SKM-1 treated with dmso at 0.1 percent for 144 hours (cell line): ENCODE results near the gene ARMC7.

ENCODE experiments used
- DNase-seq: peaks from one replicate; lab custom pipeline; 2025; ENCODE audit not compliant: unreplicated experiment; lab: John Stamatoyannopoulos, UW

ARMC7 gene

DNA sequence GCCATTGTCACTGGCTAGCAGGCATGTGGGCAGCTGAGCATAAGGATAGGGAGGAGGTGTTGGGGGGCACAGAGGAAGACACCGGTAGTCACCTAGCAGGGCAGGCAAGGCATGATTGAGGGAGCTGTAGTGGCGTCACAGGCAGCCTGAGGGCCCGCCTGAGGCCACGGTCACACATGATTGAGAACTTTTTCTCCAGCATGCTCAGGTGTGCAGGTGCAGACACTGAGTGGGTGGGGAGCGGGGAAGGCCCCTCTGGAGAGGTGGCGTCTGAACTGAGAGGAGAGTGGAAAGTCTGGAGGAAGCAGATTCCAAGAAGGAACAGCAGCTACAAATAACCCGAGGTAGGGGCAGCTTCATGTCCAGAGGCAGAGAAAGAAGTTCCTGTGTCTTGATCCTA, 10.9 kb upstream of the ARMC7 start:
- DNase-seq, result no peak

DNA sequence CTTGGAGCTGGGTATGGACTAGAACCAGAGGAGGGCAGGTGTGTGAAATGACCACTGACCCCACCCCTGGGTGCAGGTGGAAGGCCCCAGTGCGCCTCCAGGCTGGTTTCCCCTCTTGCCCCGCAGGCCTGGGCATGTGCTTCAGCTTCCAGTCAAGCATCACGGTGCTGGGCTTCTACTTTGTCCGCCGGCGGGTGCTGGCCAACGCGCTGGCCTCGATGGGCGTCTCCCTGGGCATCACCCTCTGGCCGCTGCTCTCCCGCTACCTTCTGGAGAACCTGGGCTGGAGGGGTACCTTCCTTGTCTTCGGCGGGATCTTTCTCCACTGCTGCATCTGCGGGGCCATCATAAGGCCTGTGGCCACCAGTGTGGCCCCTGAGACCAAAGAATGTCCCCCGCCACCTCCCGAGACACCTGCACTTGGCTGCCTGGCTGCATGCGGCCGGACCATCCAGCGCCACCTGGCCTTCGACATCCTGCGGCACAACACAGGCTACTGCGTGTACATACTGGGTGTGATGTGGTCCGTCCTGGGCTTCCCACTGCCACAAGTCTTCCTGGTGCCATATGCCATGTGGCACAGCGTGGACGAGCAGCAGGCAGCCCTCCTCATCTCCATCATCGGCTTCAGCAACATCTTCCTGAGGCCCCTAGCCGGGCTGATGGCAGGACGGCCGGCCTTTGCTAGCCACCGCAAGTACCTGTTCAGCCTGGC, 9.7 kb upstream of the ARMC7 start:
- DNase-seq, result no peak

DNA sequence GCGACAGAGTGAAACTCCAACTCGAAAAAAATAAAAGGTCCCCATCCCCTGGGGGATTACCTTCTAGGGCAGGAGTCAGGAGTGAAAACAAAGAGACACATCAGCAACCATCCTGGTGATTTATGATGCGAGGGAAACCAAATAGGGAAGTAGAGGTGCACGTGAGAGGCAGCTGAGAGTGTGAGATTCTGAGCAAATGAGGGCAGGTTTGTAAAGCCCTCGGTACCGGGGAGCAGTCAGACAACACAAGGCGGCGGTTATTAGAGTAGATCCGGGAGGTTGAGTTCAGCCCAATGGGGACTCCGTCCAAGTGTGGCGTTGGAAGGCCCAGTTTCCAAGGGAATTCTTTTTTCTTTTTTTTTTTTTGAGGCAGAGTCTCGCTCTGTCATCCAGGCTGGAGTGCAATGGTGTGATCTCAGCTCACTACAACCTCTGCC, 7.4 kb upstream of the ARMC7 start:
- peak; percentile 64 for DNase-seq

DNA sequence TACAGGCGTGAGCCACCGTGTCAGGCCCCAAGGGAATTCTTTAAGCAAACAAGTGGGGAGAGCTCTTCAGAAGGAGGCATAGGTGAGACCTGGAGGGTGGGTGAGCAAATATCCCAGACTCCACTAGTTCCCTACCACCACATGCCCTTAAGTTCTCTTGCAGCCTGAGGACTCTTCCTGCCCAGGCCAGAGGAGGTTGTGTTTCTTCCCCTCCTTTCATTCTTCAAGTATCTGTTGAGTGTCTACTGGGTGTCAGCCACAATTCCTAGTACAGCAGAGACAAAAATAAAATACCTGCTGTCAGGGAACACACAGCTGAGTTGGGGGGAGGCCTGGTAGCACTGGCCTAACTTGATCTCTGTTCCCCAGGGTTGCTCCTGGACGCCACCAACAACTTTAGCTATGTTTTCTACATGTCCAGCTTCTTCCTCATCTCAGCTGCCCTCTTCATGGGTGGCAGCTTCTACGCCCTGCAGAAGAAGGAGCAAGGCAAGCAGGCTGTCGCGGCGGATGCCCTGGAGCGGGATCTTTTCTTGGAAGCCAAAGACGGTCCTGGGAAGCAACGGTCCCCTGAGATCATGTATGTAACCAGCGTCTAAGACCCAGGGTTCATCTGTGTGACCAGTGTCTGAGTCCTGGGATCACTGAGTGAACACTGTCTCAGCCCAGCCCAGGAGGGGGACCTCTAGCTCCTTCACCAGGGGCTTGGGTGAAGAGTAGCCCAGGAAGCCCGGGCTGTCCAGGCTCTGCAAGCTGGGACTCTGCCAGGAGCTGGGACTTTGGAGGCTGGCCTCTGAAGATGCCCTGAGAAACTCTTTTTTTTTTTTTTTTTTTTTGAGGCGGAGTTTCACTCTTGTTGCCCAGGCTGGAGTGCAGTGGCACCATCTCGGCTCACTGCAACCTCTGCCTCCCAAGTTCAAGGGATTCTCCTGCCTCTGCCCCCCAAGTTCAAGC, 5.9 kb upstream of the ARMC7 start:
- DNase-seq, result no peak

DNA sequence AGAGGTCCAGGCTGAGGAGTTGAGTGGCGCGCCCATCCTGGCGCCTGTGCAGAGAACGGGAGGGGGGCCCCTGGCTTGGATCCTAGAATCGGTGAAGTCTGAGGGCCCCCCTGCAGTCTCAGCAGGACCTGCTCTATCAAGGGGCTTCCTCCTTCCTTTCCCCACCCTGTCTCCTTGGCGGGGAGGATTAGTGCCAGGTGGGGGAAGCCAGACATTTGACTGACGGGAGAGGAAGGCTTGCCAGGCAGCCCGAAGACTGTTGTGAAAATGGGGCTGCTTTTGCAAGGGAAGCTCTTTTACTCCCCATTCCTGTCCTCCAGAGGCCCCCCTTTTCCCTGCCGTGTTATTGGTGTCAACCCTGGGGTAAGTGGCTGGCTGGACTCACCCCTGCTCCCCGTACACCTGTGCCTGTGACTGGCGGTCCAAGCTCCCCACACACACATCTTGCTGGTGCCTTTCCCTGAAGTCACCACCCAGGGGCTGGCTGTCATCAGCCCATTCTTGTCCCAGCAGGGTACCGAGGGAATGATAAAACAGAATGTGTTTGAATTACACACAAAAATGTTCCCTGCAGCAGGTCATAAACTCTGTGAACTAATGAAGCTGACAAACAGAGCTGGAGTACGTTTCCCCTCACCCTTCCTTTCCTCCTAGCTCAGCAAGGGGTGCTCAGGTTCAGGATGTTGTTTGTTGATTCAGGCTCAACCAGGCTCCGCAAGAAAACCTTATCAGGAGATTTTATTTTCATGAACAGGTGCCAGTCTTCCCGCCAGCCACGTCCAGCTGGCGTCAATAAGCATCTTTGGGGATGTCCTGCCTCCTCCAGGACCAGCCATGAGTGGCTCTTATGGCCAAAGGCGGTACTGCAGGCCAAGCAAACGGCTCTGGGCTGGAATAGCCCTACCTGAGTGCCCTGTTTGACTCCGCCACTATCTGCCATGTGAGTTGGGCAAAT, 4.4 kb upstream of the ARMC7 start:
- DNase-seq, result peak; percentile 11

DNA sequence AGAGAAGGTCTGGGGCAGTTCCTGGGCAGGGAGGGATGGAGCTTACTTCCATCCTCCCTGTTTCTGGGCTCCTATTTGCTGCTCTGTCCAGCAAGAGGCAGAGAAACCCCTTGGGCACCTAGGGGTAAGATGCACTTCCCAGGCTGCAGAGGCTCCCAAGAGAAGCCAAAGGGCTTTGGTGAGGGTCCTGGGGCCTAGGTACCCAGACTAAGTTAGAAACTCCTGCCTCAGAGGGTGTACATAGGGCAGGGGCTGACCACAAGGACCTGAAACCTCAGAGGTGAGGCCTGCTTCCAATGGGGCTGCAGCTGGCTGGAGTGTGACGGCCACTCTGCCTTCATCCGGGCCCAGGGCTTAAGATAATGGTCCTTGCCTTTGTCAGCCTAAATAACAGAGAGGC, 1.6 kb upstream of the ARMC7 start:
- DNase-seq, result no peak

DNA sequence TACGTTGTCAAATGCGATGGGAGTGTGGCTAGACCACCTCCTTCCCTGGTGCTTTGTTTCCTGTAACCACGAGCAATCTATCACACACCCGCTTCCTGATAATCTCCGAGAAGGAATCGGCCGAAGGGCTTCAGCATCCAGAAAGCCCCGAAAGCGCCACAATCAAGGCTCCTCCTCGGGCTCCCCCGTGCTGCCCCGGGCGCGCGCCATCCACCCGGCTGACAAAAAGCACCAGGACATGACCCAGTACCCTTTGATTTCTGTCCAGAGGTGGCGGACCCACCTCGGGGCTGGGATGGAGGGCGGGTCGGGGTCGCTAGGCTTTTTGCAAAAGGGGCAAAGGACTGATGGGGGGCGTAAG, 743 bp upstream of the ARMC7 start:
- no peak for DNase-seq

DNA sequence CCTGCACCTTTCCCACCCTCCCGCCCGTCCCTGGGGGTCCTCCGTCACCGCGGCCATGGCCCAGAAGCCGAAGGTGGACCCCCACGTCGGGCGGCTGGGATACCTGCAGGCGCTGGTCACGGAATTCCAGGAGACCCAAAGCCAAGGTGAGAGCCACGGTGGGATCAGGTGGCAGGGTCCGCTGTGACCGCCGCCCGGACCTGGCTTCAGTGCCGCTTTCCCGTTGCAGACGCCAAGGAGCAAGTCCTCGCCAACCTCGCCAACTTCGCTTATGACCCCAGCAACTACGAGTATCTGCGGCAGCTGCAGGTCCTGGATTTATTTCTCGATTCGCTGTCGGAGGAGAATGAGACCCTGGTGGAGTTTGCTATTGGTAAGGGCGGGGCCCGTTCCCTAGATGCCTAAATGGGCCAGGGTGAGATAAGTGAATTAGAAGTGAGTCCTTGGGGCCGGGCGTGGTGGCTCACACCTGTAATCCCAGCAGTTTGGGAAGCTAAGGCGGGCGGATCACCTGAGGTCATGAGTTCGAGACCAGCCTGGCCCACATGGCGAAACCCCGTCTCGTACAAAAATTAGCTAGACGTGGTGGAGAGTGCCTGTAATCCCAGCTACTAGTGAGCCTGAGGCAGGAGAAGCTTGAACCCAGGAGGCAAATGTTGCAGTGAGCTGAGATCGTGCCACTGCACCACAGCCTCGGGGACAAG, 617 bp downstream of the ARMC7 start:
- no peak for DNase-seq

DNA sequence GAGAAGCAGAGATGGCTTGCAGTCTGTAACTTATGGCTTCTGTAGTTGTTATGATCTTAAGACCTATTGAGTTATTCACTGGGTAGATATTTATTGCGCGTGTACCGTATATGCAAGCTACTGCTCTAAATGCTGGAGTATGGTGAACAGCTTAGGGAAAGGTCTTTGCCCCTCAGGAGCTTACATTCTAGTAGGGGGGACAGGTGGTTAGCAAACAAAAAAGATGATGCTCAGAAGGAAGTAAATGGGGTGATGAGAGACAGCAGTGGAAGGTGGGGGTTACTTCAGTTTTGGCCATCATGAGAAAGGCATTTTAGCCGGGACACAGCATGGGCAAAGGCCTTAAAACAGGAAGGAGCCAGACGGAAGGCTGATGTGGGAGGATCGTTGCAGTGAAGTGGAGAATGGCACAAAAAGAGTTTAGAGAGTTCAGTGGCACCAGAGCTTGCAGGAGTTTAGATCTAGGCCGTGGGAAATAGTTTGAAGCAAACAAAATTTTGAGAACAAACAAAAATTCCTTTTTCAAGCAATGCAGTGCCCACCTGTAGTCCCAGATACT, 2.1 kb downstream of the ARMC7 start:
- no peak for DNase-seq

DNA sequence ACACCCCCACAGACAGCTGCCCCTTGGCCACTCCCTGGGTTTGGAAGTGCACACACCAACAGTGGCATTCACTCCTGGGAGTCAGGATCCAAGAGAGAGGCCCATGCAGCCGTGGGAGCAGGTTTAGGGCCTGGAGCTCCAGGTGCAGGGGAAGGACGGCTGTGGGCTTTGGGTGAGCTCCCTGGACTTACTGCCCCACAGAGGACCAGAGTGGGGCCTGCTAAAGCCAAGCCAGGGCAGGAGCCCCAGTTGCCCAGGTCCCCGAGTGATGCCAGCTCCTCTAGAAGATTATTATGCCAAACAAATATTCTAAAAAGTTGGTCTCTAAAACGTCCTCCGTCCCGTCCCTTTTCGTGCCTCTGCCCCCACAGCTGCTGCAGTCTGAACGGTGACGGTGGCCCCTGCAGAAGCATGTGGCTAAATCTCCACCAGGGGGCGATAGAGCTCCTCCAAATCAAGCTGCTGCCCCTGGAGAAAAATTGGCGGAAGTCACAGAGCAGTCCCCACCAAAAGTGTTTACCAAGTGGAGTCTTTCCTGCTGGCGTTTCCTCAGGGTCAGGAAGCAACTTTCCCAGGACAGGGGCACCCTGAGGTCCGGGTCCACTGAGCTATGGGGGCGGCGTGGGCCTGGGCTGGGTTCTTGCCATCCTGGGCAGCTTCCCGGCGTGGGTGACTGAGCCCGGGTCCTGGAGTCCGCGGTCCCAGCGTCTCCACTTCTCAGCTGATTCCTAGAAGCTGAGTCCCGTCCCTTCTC, 4.2 kb downstream of the ARMC7 start:
- peak; percentile 88 for DNase-seq

DNA sequence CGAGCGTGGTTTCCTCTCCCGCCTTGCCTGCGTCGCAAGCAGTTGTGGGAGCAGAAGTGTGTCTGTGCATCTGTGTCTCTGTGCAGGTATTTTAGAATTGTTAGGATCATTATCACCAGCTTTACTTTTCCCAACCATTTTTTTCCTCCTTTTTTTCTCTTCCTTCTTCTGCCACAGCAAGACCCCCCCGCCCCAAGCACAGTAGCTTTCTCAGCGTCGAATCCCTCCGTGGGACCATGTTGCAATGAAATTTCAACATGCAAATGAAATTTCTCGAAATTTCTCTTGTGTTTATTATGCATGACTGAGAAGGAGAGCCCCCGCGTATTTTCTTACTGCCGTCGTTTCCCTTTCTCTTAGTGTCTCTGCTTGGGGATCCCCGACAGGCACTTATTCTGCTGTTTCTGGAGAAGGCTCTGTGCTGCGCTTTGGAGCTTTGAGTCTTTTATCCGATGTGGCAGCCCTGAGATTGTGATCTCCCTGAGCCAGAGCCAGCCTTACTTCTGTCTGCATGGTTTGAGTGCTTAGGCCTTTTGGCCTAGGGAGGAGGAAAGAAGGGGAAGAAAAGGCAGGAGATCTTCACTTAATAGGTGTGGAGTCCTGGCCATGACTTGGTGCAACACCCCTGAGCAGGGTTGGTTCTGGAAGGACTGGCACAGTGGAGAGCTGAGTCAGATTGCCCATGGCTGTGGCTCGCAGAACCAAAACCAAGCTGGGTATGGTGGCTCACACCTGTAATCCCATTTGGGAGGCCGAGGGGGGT, 5.0 kb downstream of the ARMC7 start:
- no peak for DNase-seq

DNA sequence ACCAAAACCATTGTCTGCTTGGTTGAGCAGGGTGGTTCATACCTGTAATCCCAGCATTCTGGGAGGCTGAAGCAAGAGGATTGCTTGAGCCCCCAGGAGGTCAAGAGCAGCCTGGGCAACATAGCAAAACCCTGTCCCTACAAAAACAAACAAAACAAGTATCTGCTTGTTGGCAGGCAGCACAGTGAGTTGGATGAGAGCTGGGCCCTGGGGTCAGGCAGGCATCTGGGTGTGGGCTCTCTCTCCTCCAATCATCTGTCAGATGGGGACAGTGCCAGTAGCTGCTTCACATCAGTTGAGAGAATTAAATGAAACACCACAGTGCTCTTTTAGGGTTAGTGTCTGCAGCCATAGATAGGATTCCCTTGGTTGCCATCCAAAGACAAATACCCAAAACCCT, 5.8 kb downstream of the ARMC7 start:
- DNase-seq, result no peak

DNA sequence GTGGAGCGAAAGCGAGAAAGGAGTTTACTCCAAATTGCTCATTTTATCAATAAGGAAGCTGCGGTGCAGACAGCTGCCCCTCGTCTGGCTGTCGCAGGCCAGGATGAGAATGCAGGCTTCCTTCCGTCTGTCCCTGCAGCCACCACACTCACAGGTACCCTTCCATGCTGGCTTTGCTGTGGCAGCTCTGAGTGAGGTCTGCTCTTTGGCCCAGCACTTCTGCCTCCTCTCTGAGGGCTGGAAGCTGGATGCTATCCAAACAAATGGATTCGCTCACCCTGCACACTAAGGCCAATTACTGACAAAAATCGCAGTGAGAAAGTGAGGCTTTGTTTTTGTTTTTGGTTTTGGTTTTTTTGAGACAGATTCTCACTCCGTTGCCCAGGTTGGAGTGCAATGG, 7.0 kb downstream of the ARMC7 start:
- DNase-seq, result no peak

DNA sequence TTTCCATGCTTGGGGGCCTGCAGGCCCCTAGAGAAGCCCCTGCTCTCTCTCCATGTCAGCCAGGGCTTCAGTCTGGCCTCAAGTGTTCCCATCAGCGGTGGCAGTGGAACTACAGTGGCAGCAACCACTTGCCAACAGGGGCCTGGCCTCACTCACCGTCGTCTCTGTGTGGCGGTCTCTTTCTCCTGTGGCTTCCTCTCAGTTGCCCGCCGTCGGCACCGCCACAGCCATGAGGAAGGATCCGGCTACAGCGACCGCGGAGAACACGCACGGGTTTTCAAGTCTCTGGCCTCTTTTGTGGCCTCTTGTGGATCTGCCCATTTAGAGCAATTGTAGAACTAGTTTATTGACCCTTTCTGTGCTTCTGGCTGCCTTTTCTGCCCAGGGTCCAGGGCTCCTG, 8.5 kb downstream of the ARMC7 start:
- DNase-seq, result no peak

DNA sequence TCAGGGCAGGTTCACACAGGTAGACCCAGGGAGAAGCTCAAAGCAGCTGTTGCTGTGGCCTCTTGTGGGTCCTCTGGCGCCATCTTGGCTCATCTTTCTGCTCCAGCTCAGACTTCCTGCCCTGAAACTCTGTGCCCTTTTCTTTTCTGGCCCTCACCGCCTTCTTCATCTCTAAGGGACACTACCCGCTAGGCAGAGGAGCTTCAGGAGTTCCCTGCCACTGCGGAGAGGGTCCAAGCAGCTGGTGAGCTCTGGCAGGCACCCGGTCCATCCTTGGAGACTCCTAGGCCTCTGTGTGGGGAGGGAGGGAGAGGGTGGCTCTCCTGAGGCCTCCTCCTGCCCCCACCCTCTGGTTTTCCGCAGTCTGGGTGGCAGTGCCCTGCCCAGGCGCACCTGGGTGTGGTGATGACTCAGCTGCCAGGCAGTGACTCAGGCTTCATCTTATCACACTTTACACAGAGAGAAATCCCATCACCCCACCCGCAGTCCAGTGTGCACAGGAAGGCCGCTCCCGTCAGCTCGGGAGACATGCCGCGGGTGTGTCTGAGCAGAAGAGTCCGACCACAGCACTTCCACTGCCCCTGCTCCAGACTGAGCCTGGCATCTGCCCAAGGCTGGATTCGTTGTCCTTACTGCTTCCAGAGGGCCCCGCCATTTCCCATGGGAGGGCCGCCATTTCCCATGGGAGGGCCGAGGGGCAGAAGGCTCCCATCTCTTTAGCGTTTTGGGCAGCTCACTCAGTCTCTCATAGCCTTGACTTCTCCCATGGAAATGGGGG, 14.5 kb downstream of the ARMC7 start:
- DNase-seq, result no peak

DNA sequence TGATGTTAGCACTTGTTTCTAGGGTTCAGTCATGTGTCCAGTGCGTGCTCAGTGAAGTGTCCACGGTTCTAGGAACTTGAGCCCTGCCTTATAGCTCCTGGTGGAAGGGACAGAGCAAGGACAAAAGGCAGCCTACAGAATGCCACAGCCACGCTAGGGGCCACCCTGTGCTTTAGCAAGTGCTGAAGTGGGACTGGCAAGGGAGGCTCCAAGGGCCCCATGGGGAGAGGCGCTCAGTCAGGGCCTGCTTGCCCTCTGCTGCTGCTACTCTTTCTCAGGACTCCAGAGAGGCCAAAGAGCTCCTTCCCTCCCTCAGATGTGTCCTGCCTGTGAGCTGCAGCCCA, 15.0 kb downstream of the ARMC7 start:
- DNase-seq, result no peak

DNA sequence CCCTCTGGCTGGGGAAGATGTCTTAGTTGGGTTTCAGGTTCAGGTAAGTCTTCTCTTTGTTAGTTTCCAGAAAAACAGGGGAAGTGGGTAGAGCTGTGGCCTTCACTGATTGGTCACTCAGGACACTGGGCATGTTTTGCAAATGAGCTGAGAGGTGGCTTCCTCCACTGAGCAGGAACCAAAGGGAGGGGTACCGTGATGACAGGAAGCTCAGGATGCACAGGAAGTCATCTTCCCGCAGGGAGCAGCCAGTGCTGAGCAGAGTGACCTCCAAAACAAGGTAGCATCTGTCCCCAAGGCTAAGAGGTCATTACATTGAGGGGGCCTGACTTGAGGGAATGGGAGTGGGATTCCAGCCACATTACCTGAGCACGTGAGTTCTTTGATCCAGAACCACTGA, 16.2 kb downstream of the ARMC7 start:
- no peak for DNase-seq

DNA sequence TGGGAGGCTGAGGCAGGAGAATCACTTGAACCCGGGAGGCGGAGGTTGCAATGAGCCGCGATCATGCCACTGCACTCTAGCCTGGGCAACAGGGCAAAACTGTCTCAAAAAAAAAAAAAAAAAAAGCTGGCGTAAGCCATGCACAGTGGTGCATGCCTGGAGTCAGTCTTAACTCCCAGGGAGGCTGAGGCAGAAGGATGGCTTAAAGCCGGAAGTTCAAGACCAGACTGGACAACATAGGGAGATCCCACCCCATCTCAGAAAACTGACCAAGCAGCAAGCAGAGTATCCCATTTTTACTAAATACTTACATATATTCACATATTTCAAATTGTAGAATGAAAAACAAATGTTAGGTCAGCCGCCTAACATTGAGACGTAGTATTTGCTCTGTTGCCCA, 17.2 kb downstream of the ARMC7 start:
- DNase-seq, result no peak
